Adrenal gland (tissue), 5 donors: Measurements from ENCODE around the gene BHLHE23.

Experiments
- POLR2A ChIP-seq, 2 donors: fragments of 450-650 bp; IDR thresholded peaks; one replicate each; pipeline ENCODE4 v1.6.1; 2017; ENCODE audit warnings: antibody characterized with exemption in 2 of 2, mild to moderate bottlenecking in 2 of 2, moderate library complexity in 1 of 2
- TF ChIP-seq, protein P1 (sequence below), 6 experiments: fragments of 450-650 bp in 4 of 6; fragments of 200-600 bp in 2 of 6; sonication (generic) in 1 of 6; IDR thresholded peaks; 1 replicate in 5 of 6; 2 replicates in 1 of 6; pipeline versions ENCODE4 v1.5.1 to v1.8.0; 2016 to 2021; ENCODE audit warnings: antibody characterized with exemption in 6 of 6, mild to moderate bottlenecking in 2 of 6, moderate library complexity in 1 of 6
- donor health status: DM: no; HTN: no; CAD: no.

DNA sequence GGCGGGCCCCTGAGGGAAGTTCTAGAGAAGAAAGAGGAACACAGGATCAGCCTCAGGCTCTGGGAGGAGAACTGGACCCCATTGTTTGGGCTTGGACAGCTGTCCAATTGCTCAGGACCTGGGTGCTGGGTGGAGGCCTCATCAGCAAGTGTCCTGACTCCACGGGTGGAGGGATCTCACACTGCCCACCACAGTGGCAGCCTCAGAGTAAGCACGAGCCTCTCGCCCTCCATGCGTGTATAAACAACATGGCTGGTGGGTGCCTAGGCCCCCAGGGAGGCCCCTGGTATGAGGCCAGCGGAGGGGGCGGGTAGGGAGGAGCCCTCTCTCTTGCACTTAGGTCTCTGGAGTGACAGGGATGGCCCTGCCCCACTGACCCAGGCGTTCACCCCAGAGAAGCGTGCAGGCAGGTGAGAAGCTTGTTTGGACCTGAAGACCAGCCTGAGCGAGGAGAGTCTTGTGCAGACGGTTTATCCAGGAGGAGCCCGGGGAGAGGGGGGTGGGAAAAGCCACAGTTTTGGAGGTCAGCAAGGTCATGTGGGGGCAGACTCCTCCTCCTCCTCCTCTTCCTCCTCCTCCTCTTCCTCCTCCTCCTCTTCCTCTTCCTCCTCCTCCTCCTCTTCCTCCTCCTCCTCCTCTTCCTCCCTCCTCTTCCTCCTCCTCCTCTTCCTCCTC is 41.9 kb upstream of the BHLHE23 start:
- TF ChIP-seq POLR2A (IDR thresholded peaks at IDR 0.05): no peak
- TF ChIP-seq, protein P1, sequence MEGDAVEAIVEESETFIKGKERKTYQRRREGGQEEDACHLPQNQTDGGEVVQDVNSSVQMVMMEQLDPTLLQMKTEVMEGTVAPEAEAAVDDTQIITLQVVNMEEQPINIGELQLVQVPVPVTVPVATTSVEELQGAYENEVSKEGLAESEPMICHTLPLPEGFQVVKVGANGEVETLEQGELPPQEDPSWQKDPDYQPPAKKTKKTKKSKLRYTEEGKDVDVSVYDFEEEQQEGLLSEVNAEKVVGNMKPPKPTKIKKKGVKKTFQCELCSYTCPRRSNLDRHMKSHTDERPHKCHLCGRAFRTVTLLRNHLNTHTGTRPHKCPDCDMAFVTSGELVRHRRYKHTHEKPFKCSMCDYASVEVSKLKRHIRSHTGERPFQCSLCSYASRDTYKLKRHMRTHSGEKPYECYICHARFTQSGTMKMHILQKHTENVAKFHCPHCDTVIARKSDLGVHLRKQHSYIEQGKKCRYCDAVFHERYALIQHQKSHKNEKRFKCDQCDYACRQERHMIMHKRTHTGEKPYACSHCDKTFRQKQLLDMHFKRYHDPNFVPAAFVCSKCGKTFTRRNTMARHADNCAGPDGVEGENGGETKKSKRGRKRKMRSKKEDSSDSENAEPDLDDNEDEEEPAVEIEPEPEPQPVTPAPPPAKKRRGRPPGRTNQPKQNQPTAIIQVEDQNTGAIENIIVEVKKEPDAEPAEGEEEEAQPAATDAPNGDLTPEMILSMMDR (IDR thresholded peaks at IDR 0.05): no peak
